A673 (cell line): ENCODE results near the gene CCDC69.

Experiments used
- EZH2 ChIP-seq: fragments of 200-600 bp; sonication (generic); IDR thresholded peaks from 2 replicates; pipeline ENCODE4 v1.6.1; 2017; ENCODE audit warnings: borderline replicate concordance, low read depth, mild to moderate bottlenecking, mixed read lengths, antibody characterized with exemption, low read length; ENCODE audit not compliant: poor library complexity, severe bottlenecking
- TF ChIP-seq, protein P1 (sequence below): fragments of 300-800, 200-600 bp; sonication (generic); conservative IDR thresholded peaks from 2 replicates; pipeline ENCODE4 v1.5.1; 2017; ENCODE audit warnings: low read depth, mild to moderate bottlenecking, antibody characterized with exemption, low read length, moderate library complexity, mixed read lengths

DNA sequence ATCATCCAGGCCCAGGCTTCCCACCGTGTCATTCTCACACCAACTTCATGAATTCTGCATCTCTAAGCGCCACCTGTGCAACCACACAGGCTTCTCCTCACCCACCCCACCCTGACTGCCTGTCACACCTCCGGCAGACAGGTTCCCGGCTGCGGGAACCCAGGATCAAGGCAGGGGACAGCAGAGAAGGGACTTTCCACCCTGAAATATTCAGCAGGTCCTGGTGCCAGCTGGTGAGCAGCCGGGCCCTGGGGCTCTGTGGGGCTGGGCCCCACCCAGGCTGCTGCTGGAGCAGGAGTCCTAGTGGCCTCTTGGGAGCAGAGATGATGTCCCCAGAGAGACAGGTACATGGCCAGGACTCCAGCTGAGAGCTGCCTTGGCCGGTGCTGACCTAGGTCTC lies 79.0 kb downstream of the CCDC69 start:
- TF ChIP-seq, protein P1, sequence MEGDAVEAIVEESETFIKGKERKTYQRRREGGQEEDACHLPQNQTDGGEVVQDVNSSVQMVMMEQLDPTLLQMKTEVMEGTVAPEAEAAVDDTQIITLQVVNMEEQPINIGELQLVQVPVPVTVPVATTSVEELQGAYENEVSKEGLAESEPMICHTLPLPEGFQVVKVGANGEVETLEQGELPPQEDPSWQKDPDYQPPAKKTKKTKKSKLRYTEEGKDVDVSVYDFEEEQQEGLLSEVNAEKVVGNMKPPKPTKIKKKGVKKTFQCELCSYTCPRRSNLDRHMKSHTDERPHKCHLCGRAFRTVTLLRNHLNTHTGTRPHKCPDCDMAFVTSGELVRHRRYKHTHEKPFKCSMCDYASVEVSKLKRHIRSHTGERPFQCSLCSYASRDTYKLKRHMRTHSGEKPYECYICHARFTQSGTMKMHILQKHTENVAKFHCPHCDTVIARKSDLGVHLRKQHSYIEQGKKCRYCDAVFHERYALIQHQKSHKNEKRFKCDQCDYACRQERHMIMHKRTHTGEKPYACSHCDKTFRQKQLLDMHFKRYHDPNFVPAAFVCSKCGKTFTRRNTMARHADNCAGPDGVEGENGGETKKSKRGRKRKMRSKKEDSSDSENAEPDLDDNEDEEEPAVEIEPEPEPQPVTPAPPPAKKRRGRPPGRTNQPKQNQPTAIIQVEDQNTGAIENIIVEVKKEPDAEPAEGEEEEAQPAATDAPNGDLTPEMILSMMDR: no peak
- no peak for TF ChIP-seq EZH2
